Common myeloid progenitor, CD34-positive (primary cell): ENCODE data around the gene HPSE.
A peak's percentile ranks its signal among the peaks of the same experiment; 100 is the strongest.

ENCODE experiments used
- CTCF ChIA-PET: fragments of 350-600 bp; sonication (Branson Sonifier 250); formaldehyde crosslinking; loops from one replicate; lab custom pipeline; 2021; ENCODE audit warnings: antibody characterized with exemption; lab: Charles Lee
- POLR2A ChIA-PET: fragments of 350-600 bp; sonication (Branson Sonifier 250); formaldehyde crosslinking; loops from one replicate; lab custom pipeline; 2021; ENCODE audit warnings: antibody characterized with exemption; lab: Charles Lee
- DNase-seq, 3 donors: peaks; one replicate each; pipeline versions ENCODE4 v3.0.0 to v3.0.0-alpha.2; 2013
- H3K27ac ChIP-seq, 2 experiments: 1 replicate in 1 of 2; 2 replicates in 1 of 2; pipeline ENCODE4 v1.7.0; 2013; ENCODE audit warnings: inconsistent platforms in 2 of 2, low read length in 2 of 2, mild to moderate bottlenecking in 2 of 2, low read depth in 1 of 2, moderate library complexity in 1 of 2; ENCODE audit not compliant: severe bottlenecking in 2 of 2, insufficient read depth in 1 of 2, poor library complexity in 1 of 2
- H3K27me3 ChIP-seq, 5 experiments: replicated peaks in 2 of 5; 1 replicate in 3 of 5; 2 replicates in 2 of 5; pipeline versions ENCODE4 v1.6.1 to v1.7.0; 2013; ENCODE audit warnings: low read length in 4 of 5, mild to moderate bottlenecking in 2 of 5, moderate library complexity in 2 of 5, inconsistent platforms in 1 of 5; ENCODE audit not compliant: insufficient read depth in 5 of 5, control insufficient read depth in 4 of 5
- H3K36me3 ChIP-seq, 4 experiments: 1 replicate in 2 of 4; 2 replicates in 2 of 4; pipeline versions ENCODE4 v1.6.1 to v1.7.0; 2013; ENCODE audit warnings: low read length in 3 of 4, control low read depth in 1 of 4, mild to moderate bottlenecking in 1 of 4; ENCODE audit not compliant: control insufficient read depth in 4 of 4, insufficient read depth in 4 of 4
- H3K4me1 ChIP-seq, 4 experiments: 1 replicate in 3 of 4; 2 replicates in 1 of 4; pipeline versions ENCODE4 v1.6.1 to v1.7.1; 2013; ENCODE audit warnings: low read length in 3 of 4, mild to moderate bottlenecking in 3 of 4, control low read depth in 1 of 4, inconsistent platforms in 1 of 4, moderate library complexity in 1 of 4; ENCODE audit not compliant: control insufficient read depth in 4 of 4, insufficient read depth in 4 of 4; ENCODE audit errors: control extremely low read depth in 1 of 4
- H3K4me3 ChIP-seq, 7 experiments: 1 replicate in 4 of 7; 2 replicates in 3 of 7; pipeline versions ENCODE4 v1.5.1 to v1.7.0; 2013; ENCODE audit warnings: mild to moderate bottlenecking in 7 of 7, low read length in 6 of 7, moderate library complexity in 6 of 7, inconsistent platforms in 2 of 7, low read depth in 2 of 7, control low read depth in 1 of 7; ENCODE audit not compliant: insufficient read depth in 4 of 7, control insufficient read depth in 1 of 7; ENCODE audit errors: extremely low read depth in 1 of 7
- H3K9me3 ChIP-seq, 5 experiments: 1 replicate in 4 of 5; 2 replicates in 1 of 5; pipeline versions ENCODE4 v1.6.1 to v1.7.1; 2013; ENCODE audit warnings: low read length in 4 of 5, mild to moderate bottlenecking in 2 of 5, inconsistent platforms in 1 of 5, low read depth in 1 of 5, moderate library complexity in 1 of 5; ENCODE audit not compliant: control insufficient read depth in 4 of 5, insufficient read depth in 2 of 5; ENCODE audit errors: control extremely low read depth in 1 of 5
- WGBS: methylation state at CpG from one replicate; pipeline ENCODE4 v1.1.5; 2013; ENCODE audit not compliant: insufficient coverage; 5-methylcytosine and 5-hydroxymethylcytosine counted together

The HPSE gene

DNA sequence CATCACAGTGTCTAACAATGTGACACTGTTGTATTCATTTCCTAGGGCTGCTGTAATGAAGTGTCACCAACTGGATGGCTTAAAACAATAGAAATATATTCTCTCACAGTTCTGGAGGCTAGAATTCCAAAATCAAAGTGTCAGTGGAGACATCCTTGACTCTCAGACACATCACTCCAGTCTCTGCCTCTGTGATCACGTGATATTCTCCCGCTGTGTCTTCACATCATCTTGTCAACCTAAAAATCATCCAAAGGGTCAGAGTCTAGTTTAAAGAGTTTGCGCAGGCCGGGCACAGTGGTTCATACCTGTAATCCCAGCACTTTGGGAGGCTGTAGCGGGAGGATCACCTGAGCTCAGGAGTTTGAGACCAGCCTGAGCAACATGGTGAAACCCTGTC, 36.6 kb upstream of the HPSE start:
- CTCF ChIA-PET, result interaction anchor here (1.3 to 2.1 kb wide), 5 partner anchors 8 to 58 kb away, joined by 3 to 9 read pairs (median 6); no protein-coding TSS in a partner anchor
- POLR2A ChIA-PET, result interaction anchor here (1.1 kb wide), 1 partner anchor 16 kb away, joined by 3 read pairs; no protein-coding TSS in a partner anchor

GRCh38 chr4:83370640-83370906, 35.9 kb upstream of the HPSE start:
- DNase-seq, result peak in 1 of 3 donors; percentile 25
- POLR2A ChIA-PET, result interaction anchor here (1.1 kb wide), 1 partner anchor 16 kb away, joined by 3 read pairs; no protein-coding TSS in a partner anchor

More for the DNA sequence above, 36.6 kb upstream of the HPSE start:
- no peaks in the 10 kb centered on the region for H3K36me3 ChIP-seq
- no peak overlapping the region for H3K4me3 ChIP-seq
- 100% methylated on average over 4 of the region's 5 CpGs for WGBS
- no peaks in the 10 kb centered on the region for H3K9me3 ChIP-seq
- DNase-seq, result no peak
- H3K27me3 ChIP-seq, result no peaks in the 10 kb centered on the region
- peaks cover 0 to 25% (median 12%) of the 10 kb centered on the region in 4 experiments for H3K4me1 ChIP-seq
- H3K27ac ChIP-seq, result no peak overlapping the region

DNA sequence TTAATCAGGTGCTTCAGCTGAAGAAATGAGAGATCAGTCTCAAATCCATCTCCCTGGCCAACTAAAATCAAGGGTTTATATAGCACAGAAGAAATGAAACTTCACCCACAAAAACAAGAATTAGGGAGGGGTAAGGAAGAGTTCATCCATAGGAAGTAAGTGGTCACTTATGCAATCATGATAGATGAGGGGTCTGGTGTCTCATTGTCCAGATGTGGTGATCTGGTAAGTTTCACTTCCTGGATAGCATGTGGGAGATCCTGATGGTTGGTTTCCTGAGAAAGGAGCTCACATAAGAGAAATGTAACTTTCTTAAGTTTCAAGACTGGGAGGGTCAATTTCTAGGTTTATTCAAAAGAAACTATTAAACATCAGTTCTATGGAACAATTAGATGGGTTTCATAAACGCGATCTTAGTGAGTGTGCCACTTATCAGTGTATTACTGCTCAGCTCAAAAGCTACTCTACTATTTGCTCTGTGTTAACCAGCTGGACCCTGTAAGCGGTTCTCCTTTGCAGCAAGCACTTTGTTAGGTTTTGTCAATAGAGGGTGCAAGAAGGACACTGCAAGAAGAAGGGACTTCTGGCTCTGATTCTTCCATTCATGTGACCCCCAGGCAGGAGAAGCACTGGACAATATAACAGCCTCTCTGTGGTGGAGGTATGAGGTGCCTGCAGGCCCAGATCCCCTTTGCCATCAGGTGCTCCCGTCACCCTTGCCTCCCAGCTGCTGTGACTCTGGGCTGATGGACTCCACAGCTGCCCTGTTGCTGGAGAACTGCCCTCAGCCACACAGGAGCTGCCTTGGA, 35.4 kb upstream of the HPSE start:
- WGBS, result 78% methylated on average over 4 of the region's 4 CpGs
- Histone ChIP-seq H3K27me3 (no peaks in the 10 kb centered on the region), H3K36me3 (no peaks in the 10 kb centered on the region), H3K4me1 (peaks cover 0 to 27% (median 14%) of the 10 kb centered on the region in 4 experiments), H3K27ac (no peak overlapping the region), H3K9me3 (no peaks in the 10 kb centered on the region), H3K4me3 (peak overlapping the region in 1 of 7 experiments; percentile 1)
- peak in 2 of 3 donors; percentile 26 to 44 for DNase-seq
- ChIA-PET CTCF (interaction anchor here (1.1 to 1.9 kb wide), 4 partner anchors 8 to 59 kb away, joined by 3 to 9 read pairs (median 6); no protein-coding TSS in a partner anchor), POLR2A (interaction anchor here (1.1 kb wide), 1 partner anchor 17 kb away, joined by 3 read pairs; no protein-coding TSS in a partner anchor)

More at GRCh38 chr4:83370640-83370906, 35.9 kb upstream of the HPSE start:
- CTCF ChIA-PET, result interaction anchor here (1.1 to 2.1 kb wide), 5 partner anchors 9 to 59 kb away, joined by 3 to 9 read pairs (median 6); no protein-coding TSS in a partner anchor
- no peaks in the 10 kb centered on the region for H3K27me3 ChIP-seq
- H3K9me3 ChIP-seq, result no peaks in the 10 kb centered on the region
- no peaks in the 10 kb centered on the region for H3K36me3 ChIP-seq
- no peak overlapping the region for H3K27ac ChIP-seq
- peaks cover 0 to 27% (median 13%) of the 10 kb centered on the region in 4 experiments for H3K4me1 ChIP-seq
- no peak overlapping the region for H3K4me3 ChIP-seq
- no CpG with 5 or more reads among the region's 1 CpG for WGBS

GRCh38 chr4:83364312-83364711, 29.7 kb upstream of the HPSE start:
- POLR2A ChIA-PET, result interaction anchor here (2.1 kb wide), 1 partner anchor 44 kb away, joined by 8 read pairs; no protein-coding TSS in a partner anchor
- Histone ChIP-seq H3K9me3 (no peaks in the 10 kb centered on the region), H3K27me3 (no peaks in the 10 kb centered on the region), H3K36me3 (no peaks in the 10 kb centered on the region), H3K27ac (no peak overlapping the region), H3K4me1 (peaks cover 0 to 26% (median 16%) of the 10 kb centered on the region in 4 experiments), H3K4me3 (no peak overlapping the region)
- WGBS, result 0% methylated on average over 3 of the region's 3 CpGs
- CTCF ChIA-PET, result interaction anchor here (1.1 to 3.0 kb wide), 4 partner anchors 9 to 84 kb away, joined by 4 to 15 read pairs (median 4); partner anchors contain the start of gene COQ2
- peak; percentile 89 to 97 (median 97) for DNase-seq

- H3K36me3 ChIP-seq, result no peaks in the 10 kb centered on the region
- H3K27ac ChIP-seq, result no peak overlapping the region
- H3K4me3 ChIP-seq, result no peak overlapping the region
- 84% methylated on average over 7 of the region's 9 CpGs for whole genome bisulfite sequencing
- CTCF ChIA-PET, result interaction anchor here (0.6 to 3.0 kb wide), 23 partner anchors 8 to 287 kb away, joined by 3 to 15 read pairs (median 4); partner anchors contain the start of genes ABRAXAS1 and COQ2
- peak; percentile 48 to 68 (median 68) for DNase-seq
- no peaks in the 10 kb centered on the region for H3K9me3 ChIP-seq
- POLR2A ChIA-PET, result interaction anchor here (1.1 to 2.1 kb wide), 2 partner anchors 43 to 93 kb away, joined by 3 to 8 read pairs; partner anchors contain the start of genes HELQ and MRPS18C
- H3K4me1 ChIP-seq, result peaks cover 0 to 22% (median 15%) of the 10 kb centered on the region in 4 experiments
- H3K27me3 ChIP-seq, result no peaks in the 10 kb centered on the region
Observed at GRCh38 chr4:83362492-83363329, 28.1 kb upstream of the HPSE start.

- ChIA-PET POLR2A (interaction anchor here (1.1 kb wide), 1 partner anchor 94 kb away, joined by 3 read pairs; the partner anchor contains the start of genes HELQ and MRPS18C), CTCF (interaction anchor here (0.6 to 3.0 kb wide), 19 partner anchors 7 to 286 kb away, joined by 3 to 15 read pairs (median 4); partner anchors contain the start of gene ABRAXAS1)
- no peak overlapping the region for H3K27ac ChIP-seq
- no peaks in the 10 kb centered on the region for H3K36me3 ChIP-seq
- H3K27me3 ChIP-seq, result no peaks in the 10 kb centered on the region
- WGBS, result 97% methylated on average over 6 of the region's 7 CpGs
- DNase-seq, result no peak
- H3K4me3 ChIP-seq, result no peak overlapping the region
- no peaks in the 10 kb centered on the region for H3K9me3 ChIP-seq
- peaks cover 0 to 28% (median 17%) of the 10 kb centered on the region in 4 experiments for H3K4me1 ChIP-seq
Observed at GRCh38 chr4:83361416-83362103, 26.9 kb upstream of the HPSE start.
